HepG2 (cell line): ENCODE data around the gene MYADML2. TPM values are rescaled to one million over a fixed set of nuclear protein-coding genes. Genes with fewer than 3 reads are reported as not detected.

Experiments used
- BRCA1 ChIP-seq: sonication (generic); formaldehyde crosslinking; IDR thresholded peaks from 2 replicates; pipeline ENCODE4 v1.4.0; 2020; ENCODE audit warnings: missing genetic modification reagents
- DNMT1 ChIP-seq: sonication (generic); formaldehyde crosslinking; IDR thresholded peaks from 2 replicates; pipeline ENCODE4 v1.5.1; 2020; ENCODE audit warnings: mild to moderate bottlenecking, missing genetic modification reagents
- EED ChIP-seq: sonication (generic); formaldehyde crosslinking; IDR thresholded peaks from 2 replicates; pipeline ENCODE4 v1.5.0; 2020; ENCODE audit warnings: mild to moderate bottlenecking, missing genetic modification reagents
- KDM5B ChIP-seq: sonication (generic); formaldehyde crosslinking; IDR thresholded peaks from 2 replicates; pipeline ENCODE4 v1.4.0; 2020; ENCODE audit warnings: missing genetic modification reagents, mild to moderate bottlenecking, borderline replicate concordance
- KMT2B ChIP-seq: IDR thresholded peaks from 2 replicates; pipeline ENCODE4 v1.6.1; 2016; ENCODE audit warnings: missing genetic modification reagents, missing compliant biosample characterization
- NFATC3 ChIP-seq: sonication (generic); formaldehyde crosslinking; IDR thresholded peaks from 2 replicates; pipeline ENCODE4 v1.5.1; 2020; ENCODE audit warnings: mild to moderate bottlenecking, missing genetic modification reagents
- PATZ1 ChIP-seq: sonication (generic); formaldehyde crosslinking; IDR thresholded peaks from 2 replicates; pipeline ENCODE4 v1.4.0; 2020; ENCODE audit warnings: missing genetic modification reagents
- RFXAP ChIP-seq: sonication (generic); formaldehyde crosslinking; IDR thresholded peaks from 2 replicates; pipeline ENCODE4 v1.4.0; 2020; ENCODE audit warnings: missing genetic modification reagents, borderline replicate concordance
- SALL1 ChIP-seq: sonication (generic); formaldehyde crosslinking; IDR thresholded peaks from 2 replicates; pipeline ENCODE4 v1.8.0; 2022; ENCODE audit warnings: mild to moderate bottlenecking, missing genetic modification reagents
- SOX13 ChIP-seq, 3 experiments: fragments of 450-650 bp in 1 of 3; sonication (generic) in 1 of 3; formaldehyde crosslinking in 1 of 3; IDR thresholded peaks in 2 of 3; conservative IDR thresholded peaks in 1 of 3; 2 replicates each; pipeline versions ENCODE4 v1.5.0 to v1.6.1; 2016 to 2020; ENCODE audit warnings: antibody characterized with exemption in 1 of 3, mild to moderate bottlenecking in 1 of 3, missing compliant biosample characterization in 1 of 3, missing genetic modification reagents in 1 of 3, moderate library complexity in 1 of 3
- ZNF121 ChIP-seq: sonication (generic); formaldehyde crosslinking; IDR thresholded peaks from 2 replicates; pipeline ENCODE4 v1.5.0; 2020; ENCODE audit warnings: mild to moderate bottlenecking, missing genetic modification reagents
- ZNF30 ChIP-seq: sonication (generic); formaldehyde crosslinking; IDR thresholded peaks from 2 replicates; pipeline ENCODE4 v1.5.0; 2020; ENCODE audit warnings: mild to moderate bottlenecking, missing genetic modification reagents
- ZNF556 ChIP-seq: sonication (generic); formaldehyde crosslinking; IDR thresholded peaks from 2 replicates; pipeline ENCODE4 v1.4.0; 2020; ENCODE audit warnings: mild to moderate bottlenecking, missing genetic modification reagents, borderline replicate concordance
- ZNF563 ChIP-seq: sonication (generic); formaldehyde crosslinking; IDR thresholded peaks from 2 replicates; pipeline ENCODE4 v1.8.0; 2022; ENCODE audit warnings: mild to moderate bottlenecking, moderate library complexity, missing genetic modification reagents
- ZNF574 ChIP-seq: sonication (generic); formaldehyde crosslinking; IDR thresholded peaks from 2 replicates; pipeline ENCODE4 v1.4.0; 2020; ENCODE audit warnings: missing genetic modification reagents
- ZNF777 ChIP-seq: sonication (generic); formaldehyde crosslinking; IDR thresholded peaks from 2 replicates; pipeline ENCODE4 v1.4.0; 2020; ENCODE audit warnings: missing genetic modification reagents
- ZSCAN31 ChIP-seq: sonication (generic); formaldehyde crosslinking; IDR thresholded peaks from 2 replicates; pipeline ENCODE4 v1.5.0; 2020; ENCODE audit warnings: low read depth, mild to moderate bottlenecking, missing genetic modification reagents
- polyA plus RNA-seq, 8 experiments: library from polyadenylated mRNA; depleted of rRNA in 3 of 8; stranded (reverse) in 7 of 8; unstranded in 1 of 8; fragments of >200 nt; fragmentation: Illumina TruSeq in 4 of 8; extraction: Trizol in 4 of 8; gene quantifications; 2 replicates each; pipeline versions ENCODE4 v1.2.1 to v1.2.3, GENCODE V29; 2011 to 2016; ENCODE audit warnings: low read depth in 4 of 8, missing spikeins in 1 of 8, mixed read lengths in 1 of 8; ENCODE audit not compliant: insufficient read depth in 1 of 8
- total RNA-seq, 5 experiments: library from RNA; depleted of rRNA; stranded (reverse); fragments of >200 nt; fragmentation: Illumina TruSeq; extraction: Trizol; gene quantifications; 2 replicates each; pipeline ENCODE4 v1.2.3, GENCODE V29; 2016; ENCODE audit warnings: low read depth in 1 of 5
- TF ChIP-seq, protein P1 (sequence below), 2 experiments: sonication (generic) in 1 of 2; formaldehyde crosslinking in 1 of 2; IDR thresholded peaks; 2 replicates each; pipeline versions ENCODE4 v1.4.0 to v1.6.1; 2016 to 2020; ENCODE audit warnings: borderline replicate concordance in 1 of 2, low read depth in 1 of 2, mild to moderate bottlenecking in 1 of 2, missing genetic modification reagents in 1 of 2

MYADML2 gene
- total and polyA plus RNA-seq, 2 of the 13 experiments (the other 11 are each of a cell fraction or from before 2014, with no cell fraction given): not detected

GRCh38 chr17:81902653-81903414 is 44.2 kb downstream of the MYADML2 start (continued):
- no peak; the same call in 1 of the 2 replicates for TF ChIP-seq ZNF777
- TF ChIP-seq ZNF563 (CRISPR knock-in tag): 0 out of 2 replicates have a peak, but pooled peaks have one; percentile 63
- 0 out of 2 replicates have a peak, but pooled peaks have one; percentile 43 for TF ChIP-seq NFATC3 (CRISPR knock-in tag)
- TF ChIP-seq KMT2B (CRISPR knock-in tag): no peak
- TF ChIP-seq RFXAP: 0 out of 2 replicates have a peak, but pooled peaks have one; percentile 18
- peak; percentile 19 for TF ChIP-seq SOX13 (IDR thresholded peaks at IDR 0.05)
- TF ChIP-seq SOX13 (CRISPR knock-in tag; conservative IDR thresholded peaks at IDR 0.05 in 1 of 2, IDR thresholded peaks at IDR 0.05 in 1 of 2): no peak; a peak in 1 of 4 replicates
- peak; percentile 36; the same call in 1 of the 2 replicates for TF ChIP-seq ZNF556
- TF ChIP-seq ZNF121 (CRISPR knock-in tag): 0 out of 2 replicates have a peak, but pooled peaks have one; percentile 5
- TF ChIP-seq ZNF574: peak; percentile 19
- TF ChIP-seq, protein P1, sequence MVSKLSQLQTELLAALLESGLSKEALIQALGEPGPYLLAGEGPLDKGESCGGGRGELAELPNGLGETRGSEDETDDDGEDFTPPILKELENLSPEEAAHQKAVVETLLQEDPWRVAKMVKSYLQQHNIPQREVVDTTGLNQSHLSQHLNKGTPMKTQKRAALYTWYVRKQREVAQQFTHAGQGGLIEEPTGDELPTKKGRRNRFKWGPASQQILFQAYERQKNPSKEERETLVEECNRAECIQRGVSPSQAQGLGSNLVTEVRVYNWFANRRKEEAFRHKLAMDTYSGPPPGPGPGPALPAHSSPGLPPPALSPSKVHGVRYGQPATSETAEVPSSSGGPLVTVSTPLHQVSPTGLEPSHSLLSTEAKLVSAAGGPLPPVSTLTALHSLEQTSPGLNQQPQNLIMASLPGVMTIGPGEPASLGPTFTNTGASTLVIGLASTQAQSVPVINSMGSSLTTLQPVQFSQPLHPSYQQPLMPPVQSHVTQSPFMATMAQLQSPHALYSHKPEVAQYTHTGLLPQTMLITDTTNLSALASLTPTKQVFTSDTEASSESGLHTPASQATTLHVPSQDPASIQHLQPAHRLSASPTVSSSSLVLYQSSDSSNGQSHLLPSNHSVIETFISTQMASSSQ (IDR thresholded peaks at IDR 0.05; ENCODE audit: low read depth): 0 out of 2 replicates have a peak, but pooled peaks have one; percentile 9
- TF ChIP-seq, protein P1 (CRISPR knock-in tag; IDR thresholded peaks at IDR 0.05; ENCODE audit: borderline replicate concordance): no peak
- TF ChIP-seq ZSCAN31 (CRISPR knock-in tag): peak; percentile 90
- TF ChIP-seq EED (CRISPR knock-in tag): peak; percentile 70; the same call in 1 of the 2 replicates
- TF ChIP-seq BRCA1 (CRISPR knock-in tag): 0 out of 2 replicates have a peak, but pooled peaks have one; percentile 52
- TF ChIP-seq DNMT1 (CRISPR knock-in tag): peak; percentile 94
- no peak; the same call in 1 of the 2 replicates for TF ChIP-seq KDM5B
- TF ChIP-seq SALL1 (CRISPR knock-in tag): peak; percentile 15; the same call in 1 of the 2 replicates
- peak; percentile 80 for TF ChIP-seq PATZ1 (CRISPR knock-in tag)
- TF ChIP-seq ZNF30 (CRISPR knock-in tag): no peak
